Measurements from ENCODE around the gene PRLR. TPM values are rescaled to one million over a fixed set of nuclear protein-coding genes. Genes with fewer than 3 reads are reported as not detected.
A peak's percentile ranks its signal among the peaks of the same experiment; 100 is the strongest.

Gene PRLR
- total RNA-seq, 1 donor from 2014 or later = not detected

- DNase-seq (ENCODE audit: low read depth) = peak; percentile 22
- Histone ChIP-seq H3K27me3 (ENCODE audit: control insufficient read depth, insufficient read depth, low read length) (no peaks in the 10 kb centered on the region), H3K36me3 (ENCODE audit: control insufficient read depth, insufficient read depth, low read length) (no peaks in the 10 kb centered on the region), H3K4me3 (ENCODE audit: low read depth, low read length) (no peak overlapping the region)
- TF ChIP-seq CTCF (IDR thresholded peaks at IDR 0.05; ENCODE audit: insufficient read depth, low read length, severe bottlenecking) = no peak
- FAIRE-seq = no peak
These were observed 100.3 kb downstream of the PRLR start for GRCh38 chr5:35129921-35130485.

DNA sequence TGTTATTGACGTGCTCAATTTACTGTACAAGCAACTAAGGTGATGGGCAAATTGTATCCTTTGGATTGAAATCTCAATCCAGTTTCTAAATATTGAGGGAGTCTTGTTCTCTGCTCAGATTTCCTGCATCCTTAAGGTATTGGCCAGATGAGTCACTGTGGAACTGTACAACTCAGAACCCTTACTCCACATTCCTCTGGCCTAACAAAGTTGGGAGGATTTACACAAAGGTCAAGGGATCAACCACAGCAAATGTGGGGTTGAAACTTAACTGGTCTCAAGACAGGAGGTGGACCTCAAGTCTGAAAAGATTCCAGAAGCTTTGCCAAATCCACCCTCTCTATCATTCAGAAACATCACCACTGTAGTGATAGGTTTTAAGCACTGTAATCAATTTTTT lies 101.0 kb downstream of the PRLR start:
- DNase-seq (ENCODE audit: low read depth) (peak; percentile 12), FAIRE-seq (no peak)
- Histone ChIP-seq H3K36me3 (ENCODE audit: control insufficient read depth, insufficient read depth, low read length) (no peaks in the 10 kb centered on the region), H3K4me3 (ENCODE audit: low read depth, low read length) (no peak overlapping the region), H3K27me3 (ENCODE audit: control insufficient read depth, insufficient read depth, low read length) (no peaks in the 10 kb centered on the region)
- no peak for TF ChIP-seq CTCF (IDR thresholded peaks at IDR 0.05; ENCODE audit: insufficient read depth, low read length, severe bottlenecking)

DNA sequence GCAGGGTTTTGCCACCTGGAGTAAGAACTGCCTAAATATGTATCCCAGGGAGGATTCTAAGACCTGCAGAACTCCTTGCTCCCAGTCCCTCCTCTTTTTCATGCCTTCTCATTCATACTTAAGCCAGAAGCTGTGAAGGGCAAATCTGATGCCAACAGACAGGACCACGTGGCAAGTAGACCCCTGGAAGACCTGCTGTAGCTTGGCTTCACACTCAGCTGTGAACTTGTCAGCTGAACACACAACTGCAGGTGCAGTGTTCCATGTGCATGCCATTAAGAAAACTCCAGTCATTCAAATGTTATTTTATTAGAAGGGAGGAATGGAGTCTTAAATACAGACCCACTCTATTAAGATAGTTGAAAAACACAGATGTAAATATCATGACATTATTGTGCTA lies 103.3 kb downstream of the PRLR start:
- no peaks in the 10 kb centered on the region for H3K27me3 ChIP-seq (ENCODE audit: control insufficient read depth, insufficient read depth, low read length)
- DNase-seq (ENCODE audit: low read depth) (no peak), FAIRE-seq (no peak)
- H3K36me3 ChIP-seq (ENCODE audit: control insufficient read depth, insufficient read depth, low read length) = no peaks in the 10 kb centered on the region
- no peak overlapping the region for H3K4me3 ChIP-seq (ENCODE audit: low read depth, low read length)
- TF ChIP-seq CTCF (IDR thresholded peaks at IDR 0.05; ENCODE audit: insufficient read depth, low read length, severe bottlenecking) = no peak

- DNase-seq (ENCODE audit: low read depth) (no peak), FAIRE-seq (no peak)
- H3K27me3 ChIP-seq (ENCODE audit: control insufficient read depth, insufficient read depth, low read length) = no peaks in the 10 kb centered on the region
- no peaks in the 10 kb centered on the region for H3K36me3 ChIP-seq (ENCODE audit: control insufficient read depth, insufficient read depth, low read length)
- no peak overlapping the region for H3K4me3 ChIP-seq (ENCODE audit: low read depth, low read length)
- no peak for TF ChIP-seq CTCF (IDR thresholded peaks at IDR 0.05; ENCODE audit: insufficient read depth, low read length, severe bottlenecking)
These were observed 104.5 kb downstream of the PRLR start for GRCh38 chr5:35125746-35126145.

DNA sequence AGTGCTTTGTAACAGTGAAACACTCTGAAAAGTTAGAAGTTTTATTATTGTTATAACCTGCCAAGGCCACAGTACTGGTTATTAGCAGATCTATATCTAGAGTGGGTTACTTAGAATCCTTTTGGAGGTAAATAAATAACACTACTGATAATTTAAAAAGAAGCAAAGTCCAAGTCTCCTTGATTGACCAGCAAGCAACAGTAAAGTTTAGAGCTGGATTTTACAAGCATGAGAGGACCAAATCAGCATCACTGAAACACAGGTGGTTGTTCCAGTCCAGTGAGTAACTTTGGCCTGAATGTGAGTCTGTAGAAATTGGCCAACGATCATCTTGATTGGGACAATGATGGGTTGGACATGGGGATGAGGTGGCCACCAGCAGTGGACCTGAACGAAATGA lies 105.4 kb downstream of the PRLR start:
- H3K4me3 ChIP-seq (ENCODE audit: low read depth, low read length) = no peak overlapping the region
- H3K36me3 ChIP-seq (ENCODE audit: control insufficient read depth, insufficient read depth, low read length) = no peaks in the 10 kb centered on the region
- no peak for TF ChIP-seq CTCF (IDR thresholded peaks at IDR 0.05; ENCODE audit: insufficient read depth, low read length, severe bottlenecking)
- DNase-seq (ENCODE audit: low read depth) = no peak
- no peak for FAIRE-seq
- H3K27me3 ChIP-seq (ENCODE audit: control insufficient read depth, insufficient read depth, low read length) = no peaks in the 10 kb centered on the region

DNA sequence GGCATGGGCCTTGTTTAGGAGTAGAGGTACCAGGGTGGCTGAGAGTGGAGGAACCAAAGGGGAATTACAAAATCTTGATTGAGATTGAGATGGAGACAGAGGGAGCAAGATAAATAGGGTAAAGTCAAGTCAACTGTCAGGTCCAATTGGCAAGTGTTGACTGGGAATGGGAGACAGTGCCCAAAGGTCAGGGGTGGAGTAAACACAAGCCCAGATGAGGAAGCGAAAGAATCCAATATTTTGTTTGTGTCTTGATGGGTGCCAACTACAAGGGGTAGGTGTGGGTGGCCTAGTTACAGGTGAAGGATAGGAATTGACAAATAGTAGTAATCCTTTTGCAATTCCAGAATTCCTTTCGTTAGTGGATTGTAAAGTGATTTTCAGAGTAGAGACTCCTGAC lies 107.5 kb downstream of the PRLR start:
- FAIRE-seq (no peak), DNase-seq (ENCODE audit: low read depth) (no peak)
- Histone ChIP-seq H3K36me3 (ENCODE audit: control insufficient read depth, insufficient read depth, low read length) (no peaks in the 10 kb centered on the region), H3K4me3 (ENCODE audit: low read depth, low read length) (no peak overlapping the region), H3K27me3 (ENCODE audit: control insufficient read depth, insufficient read depth, low read length) (no peaks in the 10 kb centered on the region)
- TF ChIP-seq CTCF (IDR thresholded peaks at IDR 0.05; ENCODE audit: insufficient read depth, low read length, severe bottlenecking) = no peak
